C4-2B (cell line): ENCODE data around the gene MFSD2A.

Experiments used
- CTCF ChIP-seq: fragments of 450-650 bp; conservative IDR thresholded peaks from 2 replicates; pipeline ENCODE4 v1.5.1; 2017; ENCODE audit warnings: mild to moderate bottlenecking
- ZFX ChIP-seq: fragments of 450-650 bp; IDR thresholded peaks from 2 replicates; pipeline ENCODE4 v1.6.1; 2017

GRCh38 chr1:39919545-39919944 is 35.4 kb upstream of the MFSD2A start:
- peak; percentile 87 for TF ChIP-seq CTCF
- no peak for TF ChIP-seq ZFX
